Measurements from ENCODE around the gene MRGPRX2. TPM values are rescaled to one million over a fixed set of nuclear protein-coding genes. Genes with fewer than 3 reads are reported as not detected.

Gene MRGPRX2
- total RNA-seq, 1 donor from 2014 or later: not detected

GRCh38 chr11:19076744-19077589 lies 16.4 kb upstream of the MRGPRX2 start:
- Histone ChIP-seq H3K9me3 (no peaks in the 10 kb centered on the region), H3K27me3 (no peaks in the 10 kb centered on the region), H3K27ac (no peak overlapping the region), H3K4me3 (no peak overlapping the region), H3K36me3 (no peaks in the 10 kb centered on the region), H3K4me1 (peaks cover 14% of the 10 kb centered on the region)
- intact Hi-C loops (cut with DNase I): no loop called here
- TF ChIP-seq CTCF (IDR thresholded peaks at IDR 0.05): peak; percentile 69 to 87 (median 79)
- TF ChIP-seq POLR2A (IDR thresholded peaks at IDR 0.05): no peak
- DNase-seq (ENCODE audit: extremely low spot score in 2 of 2): no peak

- TF ChIP-seq POLR2A (IDR thresholded peaks at IDR 0.05) (no peak), CTCF (IDR thresholded peaks at IDR 0.05) (no peak), POLR2AphosphoS5 (IDR thresholded peaks at IDR 0.05; ENCODE audit: insufficient read depth in 1 of 2, low read depth in 1 of 2) (no peak)
- no peak overlapping the region for H3K27ac ChIP-seq
Measured at GRCh38 chr11:19075636-19076035, 15.1 kb upstream of the MRGPRX2 start.

GRCh38 chr11:19073454-19074415 lies 13.2 kb upstream of the MRGPRX2 start:
- no peaks in the 10 kb centered on the region for H3K27me3 ChIP-seq
- no peak overlapping the region for H3K4me3 ChIP-seq
- H3K4me1 ChIP-seq: peaks cover 9% of the 10 kb centered on the region
- intact Hi-C loops (cut with DNase I): loop anchor here (5.0 kb wide), 1 partner anchor 479 kb away; no protein-coding TSS in a partner anchor
- H3K36me3 ChIP-seq: no peaks in the 10 kb centered on the region
- no peaks in the 10 kb centered on the region for H3K9me3 ChIP-seq
- H3K27ac ChIP-seq: no peak overlapping the region
- TF ChIP-seq CTCF (IDR thresholded peaks at IDR 0.05) (no peak), POLR2AphosphoS5 (IDR thresholded peaks at IDR 0.05; ENCODE audit: insufficient read depth in 1 of 2, low read depth in 1 of 2) (no peak), POLR2A (IDR thresholded peaks at IDR 0.05) (no peak)
- DNase-seq (ENCODE audit: extremely low spot score in 2 of 2): no peak

More at GRCh38 chr11:19075636-19076035, 15.1 kb upstream of the MRGPRX2 start:
- intact Hi-C loops (cut with DNase I): no loop called here
- DNase-seq (ENCODE audit: extremely low spot score in 2 of 2): no peak
- Histone ChIP-seq H3K4me1 (peaks cover 18% of the 10 kb centered on the region), H3K9me3 (no peaks in the 10 kb centered on the region), H3K4me3 (no peak overlapping the region), H3K36me3 (no peaks in the 10 kb centered on the region), H3K27me3 (no peaks in the 10 kb centered on the region)

GRCh38 chr11:19072464-19072863 lies 11.9 kb upstream of the MRGPRX2 start:
- no peaks in the 10 kb centered on the region for H3K27me3 ChIP-seq
- TF ChIP-seq POLR2A (IDR thresholded peaks at IDR 0.05) (no peak), CTCF (IDR thresholded peaks at IDR 0.05) (no peak), POLR2AphosphoS5 (IDR thresholded peaks at IDR 0.05; ENCODE audit: insufficient read depth in 1 of 2, low read depth in 1 of 2) (no peak)

More at GRCh38 chr11:19072464-19072863, 11.9 kb upstream of the MRGPRX2 start:
- no peak overlapping the region for H3K4me3 ChIP-seq
- H3K36me3 ChIP-seq: no peaks in the 10 kb centered on the region
- H3K9me3 ChIP-seq: no peaks in the 10 kb centered on the region
- H3K4me1 ChIP-seq: peaks cover 4% of the 10 kb centered on the region
- no peak for DNase-seq (ENCODE audit: extremely low spot score in 2 of 2)
- intact Hi-C loops (cut with DNase I): loop anchor here (5.0 kb wide), 1 partner anchor 480 kb away; no protein-coding TSS in a partner anchor
- no peak overlapping the region for H3K27ac ChIP-seq
